ENCODE data around the gene SPG21. TPM values are rescaled to one million over a fixed set of nuclear protein-coding genes. Genes with fewer than 3 reads are reported as not detected.

SPG21 gene, protein sequence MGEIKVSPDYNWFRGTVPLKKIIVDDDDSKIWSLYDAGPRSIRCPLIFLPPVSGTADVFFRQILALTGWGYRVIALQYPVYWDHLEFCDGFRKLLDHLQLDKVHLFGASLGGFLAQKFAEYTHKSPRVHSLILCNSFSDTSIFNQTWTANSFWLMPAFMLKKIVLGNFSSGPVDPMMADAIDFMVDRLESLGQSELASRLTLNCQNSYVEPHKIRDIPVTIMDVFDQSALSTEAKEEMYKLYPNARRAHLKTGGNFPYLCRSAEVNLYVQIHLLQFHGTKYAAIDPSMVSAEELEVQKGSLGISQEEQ
- 10 to 100 TPM; 52.2 to 57.9 TPM for total RNA-seq

DNA sequence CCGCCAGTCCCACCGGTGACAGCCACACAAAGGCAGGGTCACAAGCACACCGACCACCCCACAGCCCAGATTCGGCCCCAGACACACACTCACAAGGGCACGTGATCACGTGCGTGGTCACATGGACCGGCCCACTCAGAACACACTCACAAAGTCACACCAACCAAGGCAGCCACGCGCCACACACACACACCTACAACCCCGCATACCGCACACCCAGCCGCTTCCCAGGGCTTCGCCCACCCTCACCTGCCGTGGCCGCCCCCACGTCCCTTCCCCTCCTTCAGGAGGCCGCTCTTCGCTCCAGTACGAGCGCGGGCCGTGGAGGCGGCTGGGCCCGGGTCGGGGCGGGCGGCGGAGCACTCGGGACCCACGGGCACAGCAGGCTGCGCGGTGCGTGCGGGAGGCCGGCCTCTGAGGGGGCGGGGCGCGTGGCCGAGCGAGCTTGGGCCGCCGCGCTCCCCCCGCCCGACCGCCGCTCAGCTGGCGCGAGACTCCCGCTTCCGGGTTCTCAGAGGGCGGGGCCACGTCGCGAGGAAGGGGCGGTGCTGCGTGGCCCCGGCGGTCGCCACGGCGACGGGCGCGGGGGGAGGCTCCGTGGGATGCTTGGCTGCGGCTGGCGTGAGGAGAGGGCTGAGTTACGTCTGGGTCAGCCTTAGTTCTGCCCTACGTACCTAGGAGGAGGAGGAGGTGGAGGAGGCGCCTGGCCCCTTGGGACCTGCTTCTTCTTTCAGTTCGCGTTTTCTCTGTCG is at the start of gene SPG21:
Gene SPG21, minus strand, starts transcription at position 499 of the 752 bp plus-strand sequence. CDS start 6,345 bp downstream, outside the sequence.
- DNase-seq: peak; percentile 95
- Mint-ChIP-seq H3K27ac (peak within 1 kb of the TSS; percentile 99), H3K9me3 (no peaks in the 10 kb centered on the region), H3K4me3 (peak within 1 kb of the TSS; percentile 99 to 100), H3K4me1 (ENCODE audit: low read depth) (peaks cover 54% of the 10 kb centered on the region), H3K27me3 (ENCODE audit: low read depth) (no peaks in the 10 kb centered on the region), H3K36me3 (ENCODE audit: insufficient read depth in 2 of 2) (peaks cover 3 to 5% of the 10 kb centered on the region in 2 donors)
- ATAC-seq (replicated peaks in 1 of 2): peak; percentile 97

DNA sequence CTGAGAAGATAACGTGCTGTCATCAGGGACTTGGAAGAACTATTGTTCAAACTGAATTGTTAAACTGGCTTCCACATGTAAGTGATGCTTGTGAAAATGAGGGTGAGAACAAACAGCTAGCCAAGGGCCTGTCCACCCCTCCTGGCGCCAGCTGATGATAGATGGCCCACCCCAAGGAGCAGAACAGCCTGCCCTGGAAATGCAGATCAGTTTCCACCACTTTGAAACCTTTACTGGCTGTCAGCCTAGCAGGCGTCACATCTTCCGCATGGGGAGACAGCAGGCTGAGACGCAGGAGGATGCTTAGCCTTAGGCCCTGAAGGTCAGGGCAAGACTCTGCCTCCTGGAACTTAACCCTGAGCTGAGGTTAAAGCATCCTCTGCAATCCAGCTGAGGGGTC is 49.1 kb upstream of the SPG21 start:
- H3K9me3 Mint-ChIP-seq: no peaks in the 10 kb centered on the region
- no peak for ATAC-seq (replicated peaks in 1 of 2)

DNA sequence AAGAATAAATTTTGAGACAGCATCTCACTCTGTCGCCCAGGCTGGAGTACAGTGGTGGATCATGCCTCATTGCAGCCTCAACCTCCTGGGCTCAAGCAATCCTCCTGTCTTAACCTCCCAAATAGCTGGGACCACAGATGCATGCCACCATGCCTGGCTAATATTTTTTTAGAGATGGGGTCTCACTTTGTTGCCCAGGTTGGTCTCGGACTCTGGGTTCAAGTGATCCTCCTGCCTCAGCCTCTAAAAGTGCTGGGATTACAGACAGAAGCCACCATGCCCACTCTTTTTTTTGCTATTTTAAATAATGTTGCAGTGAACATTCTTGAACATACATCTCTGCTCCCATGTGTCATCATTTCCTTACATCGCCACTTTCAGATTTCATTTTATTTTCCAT is 48.7 kb upstream of the SPG21 start:
- Mint-ChIP-seq H3K4me1 (ENCODE audit: low read depth) (peaks cover 9% of the 10 kb centered on the region), H3K27me3 (ENCODE audit: low read depth) (no peaks in the 10 kb centered on the region), H3K4me3 (no peak overlapping the region), H3K27ac (no peak overlapping the region), H3K9me3 (no peaks in the 10 kb centered on the region), H3K36me3 (ENCODE audit: insufficient read depth in 2 of 2) (no peaks in the 10 kb centered on the region)
- DNase-seq: no peak
- no peak for ATAC-seq (replicated peaks in 1 of 2)

More for the DNA sequence above, 49.1 kb upstream of the SPG21 start:
- no peak for DNase-seq
- Mint-ChIP-seq H3K36me3 (ENCODE audit: insufficient read depth in 2 of 2) (no peaks in the 10 kb centered on the region), H3K27me3 (ENCODE audit: low read depth) (no peaks in the 10 kb centered on the region), H3K27ac (no peak overlapping the region), H3K4me3 (no peak overlapping the region), H3K4me1 (ENCODE audit: low read depth) (peaks cover 6% of the 10 kb centered on the region)

DNA sequence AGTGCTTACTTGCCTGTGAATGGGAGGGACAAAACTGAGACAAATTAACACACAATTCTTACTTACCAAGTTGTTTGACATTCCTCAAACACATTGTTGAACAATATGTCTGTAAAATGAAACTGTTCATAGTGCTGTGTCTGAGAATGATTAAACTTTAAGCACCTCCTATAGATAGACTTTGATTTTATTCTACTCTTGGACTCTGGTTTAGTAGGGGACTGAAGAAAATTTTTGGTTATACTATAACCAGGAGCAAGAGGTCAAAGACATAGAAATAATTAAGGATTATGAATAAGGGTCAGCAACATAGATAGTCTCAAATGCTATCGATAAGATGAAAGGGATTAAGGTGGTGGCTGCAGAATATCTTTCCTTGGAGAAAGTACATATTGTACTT is 47.6 kb upstream of the SPG21 start:
- no peaks in the 10 kb centered on the region for H3K9me3 Mint-ChIP-seq

DNA sequence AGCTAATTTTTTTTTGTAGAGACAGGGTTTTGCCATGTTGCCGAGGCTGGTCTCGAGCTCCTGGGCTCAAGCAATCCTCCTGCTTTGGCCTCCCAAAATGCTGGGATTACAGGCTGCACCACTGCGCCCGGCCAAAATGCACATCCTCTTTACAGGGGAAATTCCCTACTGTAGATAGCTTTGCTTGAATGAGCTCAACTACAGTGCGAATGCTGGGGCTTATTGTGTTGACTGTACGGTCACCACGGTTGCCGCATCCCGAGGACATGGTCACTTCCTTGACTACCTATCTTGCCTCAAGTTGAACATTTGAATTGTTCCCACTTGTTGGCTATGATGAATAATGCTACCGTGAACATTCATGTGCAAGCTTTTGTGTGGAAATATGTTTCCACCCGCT is 45.0 kb upstream of the SPG21 start:
- DNase-seq (no peak), ATAC-seq (replicated peaks in 1 of 2) (no peak)
- Mint-ChIP-seq H3K27me3 (ENCODE audit: low read depth) (peaks cover 17% of the 10 kb centered on the region), H3K4me1 (ENCODE audit: low read depth) (peaks cover 14% of the 10 kb centered on the region), H3K4me3 (no peak overlapping the region), H3K27ac (no peak overlapping the region), H3K36me3 (ENCODE audit: insufficient read depth in 2 of 2) (no peaks in the 10 kb centered on the region), H3K9me3 (no peaks in the 10 kb centered on the region)

More for the DNA sequence above, 47.6 kb upstream of the SPG21 start:
- peaks cover 14% of the 10 kb centered on the region for H3K4me1 Mint-ChIP-seq (ENCODE audit: low read depth)
- ATAC-seq (replicated peaks in 1 of 2) (no peak), DNase-seq (no peak)
- H3K36me3 Mint-ChIP-seq (ENCODE audit: insufficient read depth in 2 of 2): no peaks in the 10 kb centered on the region
- H3K27me3 Mint-ChIP-seq (ENCODE audit: low read depth): peaks cover 3% of the 10 kb centered on the region
- no peak overlapping the region for H3K4me3 Mint-ChIP-seq
- H3K27ac Mint-ChIP-seq: no peak overlapping the region

DNA sequence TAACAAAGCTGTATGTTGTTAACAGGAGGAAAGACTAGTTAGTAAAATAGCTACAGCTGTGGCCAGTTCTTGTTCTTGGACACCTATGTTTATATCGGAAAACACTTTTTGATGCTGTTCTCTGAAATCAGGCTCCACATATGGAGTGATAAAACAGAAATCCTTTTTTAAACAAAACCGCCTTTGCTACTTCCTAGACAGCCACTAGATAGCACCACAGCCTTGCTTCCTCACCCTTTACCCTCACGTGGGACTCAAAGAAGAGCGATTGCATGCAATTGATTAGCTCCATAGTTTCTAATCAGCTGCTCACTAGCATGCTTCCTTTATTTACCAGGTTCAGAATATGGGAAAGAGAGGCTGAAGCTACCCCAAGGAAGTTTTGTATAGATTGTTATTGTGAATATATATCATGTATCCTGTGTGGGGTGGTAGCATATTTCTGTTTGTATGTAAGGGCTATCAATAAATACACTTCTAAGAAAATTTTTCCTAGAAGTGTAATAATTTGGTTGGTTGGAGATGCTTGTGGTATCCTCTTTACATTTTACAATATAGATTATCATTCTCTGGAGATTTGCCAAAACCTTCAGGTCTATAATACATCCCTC is 44.0 kb upstream of the SPG21 start:
- Mint-ChIP-seq H3K4me1 (ENCODE audit: low read depth) (peaks cover 14% of the 10 kb centered on the region), H3K9me3 (no peaks in the 10 kb centered on the region), H3K27ac (no peak overlapping the region), H3K36me3 (ENCODE audit: insufficient read depth in 2 of 2) (no peaks in the 10 kb centered on the region), H3K4me3 (no peak overlapping the region), H3K27me3 (ENCODE audit: low read depth) (peaks cover 17% of the 10 kb centered on the region)
- DNase-seq: peak in 1 of 2 donors; percentile 27
- ATAC-seq (replicated peaks in 1 of 2): peak in 1 of 2 donors; percentile 30

DNA sequence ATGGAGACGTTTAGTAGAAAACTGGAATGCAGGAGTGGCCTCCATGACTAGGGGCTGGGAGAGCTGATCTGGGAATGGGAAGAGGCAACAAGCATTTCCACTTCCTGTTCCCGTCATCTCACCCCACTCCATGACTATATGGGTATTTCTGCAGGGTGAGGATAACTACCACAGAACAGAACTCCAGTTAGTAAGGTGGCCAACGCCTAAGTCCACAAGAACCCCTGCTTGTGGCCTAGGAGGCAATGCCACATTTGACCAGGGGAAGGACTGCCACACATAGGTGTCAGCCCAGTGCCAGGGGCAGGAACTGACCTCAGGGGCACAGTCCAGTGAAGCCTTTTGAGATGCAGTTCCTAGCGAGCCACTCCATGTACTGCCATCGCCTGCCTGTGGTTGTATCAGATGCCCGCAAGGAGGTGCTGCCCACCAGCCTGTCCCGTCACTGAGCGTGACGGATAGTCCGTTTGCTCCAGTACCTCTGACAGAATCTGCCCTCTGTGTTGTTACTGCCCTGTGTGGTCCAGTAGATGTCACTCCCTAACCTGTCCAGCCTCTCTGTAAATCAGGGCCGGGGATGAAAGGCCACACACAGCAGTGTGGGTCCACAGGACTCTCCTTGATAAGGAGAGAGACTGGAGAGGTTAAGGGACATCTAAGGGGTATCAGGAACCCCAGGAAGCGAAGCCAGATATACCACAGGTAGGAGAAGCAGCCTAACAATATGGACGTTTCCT is 43.3 kb upstream of the SPG21 start:
- H3K9me3 Mint-ChIP-seq: no peaks in the 10 kb centered on the region
- ATAC-seq (replicated peaks in 1 of 2): peak; percentile 55 to 65
- DNase-seq: peak; percentile 42 to 63
- H3K27me3 Mint-ChIP-seq (ENCODE audit: low read depth): peaks cover 17% of the 10 kb centered on the region
- H3K4me1 Mint-ChIP-seq (ENCODE audit: low read depth): peaks cover 22% of the 10 kb centered on the region
- peaks cover 3% of the 10 kb centered on the region in 2 donors for H3K36me3 Mint-ChIP-seq (ENCODE audit: insufficient read depth in 2 of 2)
- no peak overlapping the region for H3K27ac Mint-ChIP-seq
- peak overlapping the region; percentile 35 to 43 for H3K4me3 Mint-ChIP-seq

DNA sequence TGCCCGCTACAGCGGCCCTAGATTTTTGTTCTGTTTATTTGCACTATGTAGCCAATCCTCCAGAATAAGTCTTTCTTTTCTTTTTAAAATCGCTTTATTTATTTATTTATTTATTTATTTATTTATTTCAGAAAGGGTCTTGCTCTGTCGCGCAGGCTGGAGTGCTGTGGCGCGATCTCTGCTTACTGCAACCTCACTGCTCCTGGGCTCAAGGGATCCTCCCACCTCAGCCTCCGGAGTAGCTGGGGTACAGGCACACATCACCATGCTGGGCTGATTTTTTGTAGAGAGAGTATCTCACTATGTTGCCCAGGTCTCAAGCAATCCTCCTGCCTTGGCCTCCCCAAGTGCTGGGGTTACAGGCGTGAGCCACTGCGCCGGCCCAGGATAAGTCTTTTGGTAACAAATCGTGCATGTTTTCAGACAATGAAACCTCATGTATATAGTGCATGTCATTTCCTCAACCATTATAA is 40.1 kb upstream of the SPG21 start:
- H3K9me3 Mint-ChIP-seq: no peaks in the 10 kb centered on the region
- DNase-seq (no peak), ATAC-seq (replicated peaks in 1 of 2) (no peak)
- H3K27ac Mint-ChIP-seq: no peak overlapping the region
- peaks cover 3 to 6% of the 10 kb centered on the region in 2 donors for H3K36me3 Mint-ChIP-seq (ENCODE audit: insufficient read depth in 2 of 2)
- peaks cover 27% of the 10 kb centered on the region for H3K4me1 Mint-ChIP-seq (ENCODE audit: low read depth)
- peaks cover 17% of the 10 kb centered on the region for H3K27me3 Mint-ChIP-seq (ENCODE audit: low read depth)
- peak overlapping the region; percentile 62 to 90 for H3K4me3 Mint-ChIP-seq

DNA sequence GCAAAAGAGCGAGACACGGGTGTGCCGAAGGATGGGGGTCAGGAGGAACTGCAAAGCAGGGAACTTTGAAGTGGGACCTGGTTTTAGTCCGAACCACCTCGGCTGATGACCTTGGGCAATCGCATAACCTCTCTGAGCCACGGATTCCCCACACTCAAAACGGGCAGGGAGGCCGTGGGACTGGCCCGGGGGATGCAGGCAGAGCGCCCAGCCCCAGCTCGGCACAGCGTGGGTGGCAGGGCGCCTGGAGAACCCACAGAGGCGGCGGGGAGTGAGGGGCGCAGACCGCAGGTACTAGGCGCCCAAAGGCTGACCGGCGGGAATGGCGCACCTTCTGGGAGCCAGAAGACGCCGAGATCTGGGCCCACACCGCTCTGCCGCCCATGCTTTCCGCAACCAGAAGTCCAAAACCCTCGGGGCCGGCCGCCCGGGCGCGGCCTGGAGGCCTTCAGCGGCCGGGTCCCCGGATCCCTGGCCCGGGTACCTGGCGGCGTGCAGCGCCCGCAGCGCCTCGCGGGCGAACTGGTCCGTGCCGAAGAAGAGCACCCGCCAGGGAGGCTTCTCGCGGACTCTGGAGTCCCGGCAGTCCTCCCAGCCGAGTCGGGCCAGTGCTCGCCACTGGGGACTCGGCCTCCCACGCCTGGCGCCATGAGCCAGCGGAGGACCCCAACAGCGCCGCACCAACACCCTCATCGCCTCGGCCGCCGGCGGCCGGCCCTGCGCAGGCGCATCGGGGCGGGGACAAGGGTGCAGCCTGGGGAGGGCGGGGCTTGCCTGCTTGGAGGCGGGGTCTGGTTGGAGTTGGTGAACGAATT is 39.4 kb upstream of the SPG21 start, which contains the start of gene MTFMT:
Gene MTFMT, minus strand, starts transcription at position 719 of the 815 bp plus-strand sequence. Its CDS starts 26 bp downstream, at position 693.
- peaks cover 3 to 7% of the 10 kb centered on the region in 2 donors for H3K36me3 Mint-ChIP-seq (ENCODE audit: insufficient read depth in 2 of 2)
- H3K9me3 Mint-ChIP-seq: no peaks in the 10 kb centered on the region
- peak within 1 kb of the TSS; percentile 85 to 90 for H3K4me3 Mint-ChIP-seq
- H3K27ac Mint-ChIP-seq: peak within 1 kb of the TSS; percentile 58
- ATAC-seq (replicated peaks in 1 of 2) (peak; percentile 93 to 95), DNase-seq (peak; percentile 94 to 95)
- peaks cover 17% of the 10 kb centered on the region for H3K27me3 Mint-ChIP-seq (ENCODE audit: low read depth)
- H3K4me1 Mint-ChIP-seq (ENCODE audit: low read depth): peaks cover 24% of the 10 kb centered on the region

DNA sequence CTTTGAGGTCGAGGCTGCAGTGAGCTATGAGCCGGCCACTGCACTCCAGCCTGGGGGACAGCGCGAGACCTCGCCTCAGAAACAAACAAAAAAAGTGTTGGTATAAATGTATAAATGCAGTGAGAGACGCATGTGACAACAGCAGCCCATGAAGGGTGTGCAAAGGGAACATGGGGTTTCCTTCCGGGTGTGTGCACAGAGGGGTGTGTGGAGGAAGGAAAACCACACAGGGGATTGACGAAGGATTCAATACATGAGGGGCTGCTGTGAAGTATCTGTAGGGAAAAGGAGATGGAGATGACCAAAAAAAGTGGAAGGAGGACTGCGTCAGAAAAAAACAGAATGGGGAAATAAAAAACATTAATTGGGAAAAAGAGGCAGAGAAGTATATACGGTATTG is 38.6 kb upstream of the SPG21 start:
- H3K4me3 Mint-ChIP-seq: peak overlapping the region; percentile 85 to 90
- H3K36me3 Mint-ChIP-seq (ENCODE audit: insufficient read depth in 2 of 2): peaks cover 5 to 7% of the 10 kb centered on the region in 2 donors
- peaks cover 16% of the 10 kb centered on the region for H3K4me1 Mint-ChIP-seq (ENCODE audit: low read depth)
- peak overlapping the region; percentile 58 for H3K27ac Mint-ChIP-seq
- peak in 1 of 2 donors; percentile 5 for DNase-seq
- ATAC-seq (replicated peaks in 1 of 2): no peak
- H3K9me3 Mint-ChIP-seq: no peaks in the 10 kb centered on the region
- H3K27me3 Mint-ChIP-seq (ENCODE audit: low read depth): peaks cover 17% of the 10 kb centered on the region

DNA sequence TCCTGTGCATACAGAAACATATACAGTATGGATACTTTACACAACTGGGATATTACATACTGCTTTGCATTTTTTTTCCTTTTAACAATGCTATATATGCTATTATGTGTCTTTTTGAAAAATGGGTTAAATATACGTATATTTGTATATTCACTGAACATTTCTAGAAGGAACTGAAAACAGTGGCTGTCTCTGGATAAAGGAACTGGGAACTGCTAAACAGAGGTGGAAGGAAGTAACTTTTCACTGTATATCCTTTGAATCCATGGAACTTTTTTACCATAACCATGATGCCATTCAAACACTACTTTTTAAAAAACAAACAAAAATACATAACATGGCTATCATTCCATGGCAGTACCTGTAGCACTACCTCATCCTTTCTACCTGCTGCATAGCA is 37.9 kb upstream of the SPG21 start:
- DNase-seq (no peak), ATAC-seq (replicated peaks in 1 of 2) (no peak)
- Mint-ChIP-seq H3K27me3 (ENCODE audit: low read depth) (peaks cover 17% of the 10 kb centered on the region), H3K36me3 (ENCODE audit: insufficient read depth in 2 of 2) (peaks cover 5 to 7% of the 10 kb centered on the region in 2 donors), H3K27ac (no peak overlapping the region), H3K4me3 (peak overlapping the region; percentile 85 to 90), H3K9me3 (no peaks in the 10 kb centered on the region), H3K4me1 (ENCODE audit: low read depth) (peaks cover 12% of the 10 kb centered on the region)

DNA sequence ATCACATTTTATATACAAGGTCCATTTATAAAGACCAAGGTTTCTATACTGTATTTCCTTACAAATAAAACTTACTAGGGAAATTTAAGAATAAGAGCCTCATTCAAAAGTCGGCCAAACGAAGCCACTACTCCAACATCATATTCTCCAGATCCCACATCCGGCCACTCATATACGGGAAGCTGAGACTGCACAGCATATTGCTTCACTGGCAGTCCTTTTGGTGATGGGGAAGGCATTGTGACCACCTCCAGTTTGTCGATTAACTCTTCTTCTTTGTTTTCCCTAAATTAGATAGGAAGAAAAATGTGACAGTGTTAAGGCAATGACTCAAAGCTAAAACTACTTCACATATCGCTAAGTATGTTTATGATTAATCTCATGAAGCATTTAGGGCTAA is 37.0 kb upstream of the SPG21 start:
- Mint-ChIP-seq H3K36me3 (ENCODE audit: insufficient read depth in 2 of 2) (peaks cover 5 to 7% of the 10 kb centered on the region in 2 donors), H3K27me3 (ENCODE audit: low read depth) (peaks cover 9% of the 10 kb centered on the region), H3K27ac (no peak overlapping the region), H3K9me3 (no peaks in the 10 kb centered on the region), H3K4me3 (peak overlapping the region in 1 of 2 donors; percentile 11), H3K4me1 (ENCODE audit: low read depth) (peaks cover 12% of the 10 kb centered on the region)
- no peak for DNase-seq
- no peak for ATAC-seq (replicated peaks in 1 of 2)

Measured in activated T-cell treated with anti-CD3 and anti-CD28 coated beads, Interleukin-2, amount 50 U/mL, for 72 hours (primary cell).